ENCODE results near the gene ASB2.

DNA sequence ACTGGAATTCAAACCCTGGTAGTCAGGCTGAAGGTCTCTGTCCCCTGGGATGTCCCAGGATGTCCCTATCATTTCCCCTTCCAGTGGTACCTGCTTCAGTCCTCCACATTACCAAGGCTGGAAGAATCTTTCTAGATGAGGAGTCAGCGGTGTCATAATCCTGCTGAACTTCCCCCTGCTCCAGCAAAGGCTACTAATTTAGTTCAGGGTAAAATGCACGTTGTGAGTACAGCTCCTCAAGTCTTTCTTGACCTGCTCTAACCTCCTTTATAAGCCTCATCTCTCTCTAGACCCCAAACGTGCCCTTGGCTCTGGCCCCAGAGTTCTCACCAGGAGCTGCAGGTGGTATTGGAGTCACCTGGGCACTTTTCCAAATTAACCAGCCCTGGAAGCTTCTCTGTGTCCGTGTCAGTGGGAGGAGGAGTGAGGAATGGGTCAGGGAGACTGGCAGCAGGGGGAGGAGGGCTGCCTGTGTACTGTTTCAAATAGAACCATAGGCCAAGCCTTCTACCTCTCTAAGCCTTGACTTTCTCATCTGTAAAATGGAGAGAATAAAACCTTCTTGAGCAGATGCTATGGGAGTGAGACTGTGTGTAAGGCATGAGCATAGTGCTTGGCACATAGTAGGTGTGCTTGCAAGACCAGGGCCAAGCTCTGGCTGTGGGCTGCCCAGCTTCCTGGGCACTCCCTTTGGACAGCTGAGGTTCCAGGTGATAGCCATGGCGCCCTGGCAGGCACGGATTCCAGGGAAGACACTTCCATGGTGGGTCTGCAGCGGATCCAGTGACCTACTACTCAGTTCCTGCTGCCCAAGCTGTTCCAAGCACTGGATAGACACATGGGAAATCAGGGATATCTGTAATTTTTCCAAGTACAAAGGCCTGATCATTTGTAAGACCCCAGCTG, 24.5 kb downstream of the ASB2 start:
- TF ChIP-seq, protein P1, sequence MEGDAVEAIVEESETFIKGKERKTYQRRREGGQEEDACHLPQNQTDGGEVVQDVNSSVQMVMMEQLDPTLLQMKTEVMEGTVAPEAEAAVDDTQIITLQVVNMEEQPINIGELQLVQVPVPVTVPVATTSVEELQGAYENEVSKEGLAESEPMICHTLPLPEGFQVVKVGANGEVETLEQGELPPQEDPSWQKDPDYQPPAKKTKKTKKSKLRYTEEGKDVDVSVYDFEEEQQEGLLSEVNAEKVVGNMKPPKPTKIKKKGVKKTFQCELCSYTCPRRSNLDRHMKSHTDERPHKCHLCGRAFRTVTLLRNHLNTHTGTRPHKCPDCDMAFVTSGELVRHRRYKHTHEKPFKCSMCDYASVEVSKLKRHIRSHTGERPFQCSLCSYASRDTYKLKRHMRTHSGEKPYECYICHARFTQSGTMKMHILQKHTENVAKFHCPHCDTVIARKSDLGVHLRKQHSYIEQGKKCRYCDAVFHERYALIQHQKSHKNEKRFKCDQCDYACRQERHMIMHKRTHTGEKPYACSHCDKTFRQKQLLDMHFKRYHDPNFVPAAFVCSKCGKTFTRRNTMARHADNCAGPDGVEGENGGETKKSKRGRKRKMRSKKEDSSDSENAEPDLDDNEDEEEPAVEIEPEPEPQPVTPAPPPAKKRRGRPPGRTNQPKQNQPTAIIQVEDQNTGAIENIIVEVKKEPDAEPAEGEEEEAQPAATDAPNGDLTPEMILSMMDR (IDR thresholded peaks at IDR 0.05), result no peak
- no peak for TF ChIP-seq POLR2AphosphoS5 (IDR thresholded peaks at IDR 0.05)

Data from prostate gland (tissue), 2 donors.